ENCODE results near the gene GRXCR1.

Gene GRXCR1

DNA sequence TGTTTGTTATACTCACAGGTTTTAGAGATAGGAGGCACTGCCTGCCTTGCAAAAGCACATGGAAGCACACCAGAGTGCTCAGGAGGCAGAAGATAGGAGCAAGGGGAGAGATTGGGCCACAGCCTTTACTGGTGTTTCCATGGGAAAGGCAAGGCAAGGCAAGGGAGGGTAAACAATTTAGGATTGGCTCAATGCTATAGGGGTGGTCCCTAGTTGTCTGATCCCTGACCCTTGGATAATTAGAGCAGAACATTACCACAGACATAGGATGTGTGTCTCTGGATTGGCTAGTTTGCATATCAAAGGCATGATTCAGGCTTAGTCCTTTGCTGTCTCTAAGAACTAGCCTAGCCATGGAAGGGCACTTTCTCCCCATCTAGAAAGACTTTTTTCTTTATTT lies 36.1 kb downstream of the GRXCR1 start:
- no peak for DNase-seq

GRCh38 chr4:42942216-42942615 lies 49.7 kb downstream of the GRXCR1 start:
- no peak for DNase-seq

DNA sequence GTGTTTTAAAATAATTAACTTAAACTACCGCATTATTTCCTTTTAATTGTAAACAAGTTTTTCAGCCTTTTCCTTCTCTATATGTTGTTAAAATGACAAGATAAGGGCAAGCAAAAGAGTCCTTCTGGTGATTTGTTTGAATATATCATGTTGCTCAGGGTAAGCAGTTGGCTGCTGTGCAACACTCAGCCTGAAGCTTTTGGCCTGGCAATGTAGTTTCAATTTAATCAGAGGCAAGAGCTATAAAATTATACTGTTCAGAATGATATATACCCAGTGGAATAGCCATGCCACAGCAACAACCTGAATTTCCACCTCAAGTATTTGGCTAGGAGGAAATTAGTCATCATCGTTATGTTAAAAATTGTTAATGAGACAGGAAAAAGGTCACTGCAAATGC lies 53.4 kb downstream of the GRXCR1 start:
- DNase-seq, result no peak

- no peak for DNase-seq
Observed at GRCh38 chr4:42953321-42953720, 60.8 kb downstream of the GRXCR1 start.

DNA sequence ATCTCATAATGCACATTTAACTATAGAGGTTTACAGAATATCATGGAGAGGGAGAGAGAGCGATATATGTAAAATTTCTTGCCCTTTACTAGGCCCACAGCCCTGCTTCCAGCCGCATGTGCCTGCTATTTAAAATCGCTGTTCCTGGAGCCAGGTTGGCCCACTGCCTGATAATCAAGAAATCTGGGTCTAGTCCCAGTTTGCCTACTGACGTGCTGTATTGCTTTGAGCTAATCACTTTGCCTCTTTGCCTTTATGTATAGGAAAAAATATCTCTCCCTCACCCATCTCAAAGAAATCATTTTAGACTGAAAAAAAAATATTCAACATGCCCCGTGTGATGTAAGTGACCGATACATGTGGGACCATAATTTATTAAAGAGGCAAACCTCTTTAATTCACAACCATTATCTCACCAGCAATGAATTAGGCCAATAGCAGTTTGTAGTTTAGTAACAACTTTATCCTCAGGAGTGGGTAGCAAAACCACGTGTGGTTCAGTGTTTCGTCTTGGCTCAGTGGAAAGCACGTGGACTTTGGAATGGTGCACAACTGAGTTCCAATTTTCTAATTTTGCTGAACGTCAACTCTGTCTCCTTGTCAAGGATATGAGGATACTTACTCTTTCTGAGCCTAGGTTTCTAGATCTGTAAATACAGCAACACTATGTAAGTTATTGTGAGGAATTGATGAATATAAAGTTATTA lies 62.6 kb downstream of the GRXCR1 start:
- no peak for DNase-seq

- no peak for DNase-seq
Observed at GRCh38 chr4:42955746-42956505, 63.4 kb downstream of the GRXCR1 start.

DNA sequence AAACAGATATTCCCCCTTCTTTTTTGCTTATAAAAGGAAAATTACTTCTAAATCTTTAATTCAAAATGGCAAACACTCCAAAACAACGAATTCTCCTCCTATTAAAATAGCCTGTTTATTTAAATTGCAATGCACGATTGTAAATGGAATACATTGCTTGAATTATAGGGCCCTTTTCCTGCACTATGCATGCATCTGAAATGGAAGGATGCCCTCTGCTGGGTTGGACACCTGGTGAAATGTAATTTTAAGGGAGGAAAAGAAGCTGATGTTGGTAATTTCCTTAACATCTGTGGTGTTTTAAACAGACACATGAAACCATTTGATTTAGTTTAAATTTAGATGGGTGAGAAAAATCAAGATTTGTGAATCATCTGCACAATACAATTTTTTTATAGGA lies 72.8 kb downstream of the GRXCR1 start:
- no peak for DNase-seq

GRCh38 chr4:42985976-42986375 lies 93.5 kb downstream of the GRXCR1 start:
- DNase-seq, result no peak

DNA sequence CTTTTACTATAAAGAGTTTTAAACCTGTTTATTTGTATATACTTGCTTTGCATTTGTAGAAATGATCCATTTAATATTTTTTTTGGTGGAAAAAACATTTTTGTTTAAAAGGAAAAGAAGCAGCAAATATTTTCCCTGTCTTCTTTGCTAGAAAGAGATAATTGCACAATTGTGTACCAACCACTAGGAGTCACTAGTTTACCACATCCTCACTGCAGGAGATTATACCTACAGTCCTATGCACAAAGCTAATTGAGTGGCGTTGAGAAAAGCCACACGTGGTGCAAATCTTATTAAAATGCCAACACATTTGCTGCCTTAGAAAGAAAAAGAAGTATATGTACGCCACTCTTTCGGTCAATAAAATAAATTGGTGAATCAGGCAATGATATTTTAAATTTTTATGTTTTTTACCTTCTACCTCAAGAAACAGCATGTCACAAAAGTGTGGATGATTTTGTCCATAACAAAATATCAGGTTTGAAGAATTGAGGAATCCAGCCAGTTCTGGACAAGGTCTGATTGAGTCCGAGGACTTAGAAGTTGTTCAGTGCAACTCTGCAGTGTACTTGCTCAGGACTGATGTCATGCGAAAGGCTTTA lies 102.9 kb downstream of the GRXCR1 start:
- no peak for DNase-seq

- DNase-seq, result no peak
Observed at GRCh38 chr4:43008793-43009192, 116.3 kb downstream of the GRXCR1 start.

DNA sequence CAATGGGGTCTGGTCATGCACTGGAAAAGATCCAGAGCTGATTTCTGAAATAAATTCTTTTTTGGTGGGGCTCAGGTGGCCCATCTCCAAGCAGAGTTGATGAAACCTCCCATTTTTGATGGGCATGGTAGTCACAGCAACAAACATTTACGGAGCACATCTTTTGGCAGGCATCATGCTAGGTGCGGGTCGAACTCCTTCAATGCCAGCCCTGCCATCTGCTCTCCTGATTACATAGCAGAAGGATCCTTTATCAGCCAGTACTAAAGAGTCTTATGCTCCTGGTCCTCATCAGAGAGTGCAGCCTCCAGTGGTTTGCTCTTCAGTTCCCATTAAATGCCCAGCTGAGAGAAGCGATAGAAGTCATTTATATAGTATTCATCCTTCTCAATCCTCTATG lies 121.7 kb downstream of the GRXCR1 start:
- DNase-seq, result no peak

DNA sequence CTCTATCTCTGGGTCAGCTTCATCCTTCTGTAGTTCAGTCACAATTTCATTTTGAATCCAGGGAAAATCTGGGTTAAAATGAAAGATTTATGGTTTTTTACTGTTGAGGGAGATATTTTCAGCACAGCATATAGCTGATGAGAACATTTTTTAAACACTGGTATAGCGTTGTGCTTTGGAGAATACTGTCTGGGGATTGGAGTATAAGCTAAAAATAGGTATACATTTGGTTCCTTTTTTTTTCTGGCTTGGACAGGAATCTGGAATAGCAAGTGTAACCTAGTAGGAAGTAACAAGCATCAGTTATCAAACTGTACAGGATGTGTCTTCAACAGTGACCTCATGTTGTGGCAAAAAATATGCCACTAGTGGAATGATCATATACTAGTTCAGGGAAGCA lies 149.1 kb downstream of the GRXCR1 start:
- no peak for DNase-seq

- no peak for DNase-seq
Observed at GRCh38 chr4:43047058-43047457, 154.5 kb downstream of the GRXCR1 start.

GRCh38 chr4:43048570-43048969 lies 156.1 kb downstream of the GRXCR1 start:
- DNase-seq, result no peak

DNA sequence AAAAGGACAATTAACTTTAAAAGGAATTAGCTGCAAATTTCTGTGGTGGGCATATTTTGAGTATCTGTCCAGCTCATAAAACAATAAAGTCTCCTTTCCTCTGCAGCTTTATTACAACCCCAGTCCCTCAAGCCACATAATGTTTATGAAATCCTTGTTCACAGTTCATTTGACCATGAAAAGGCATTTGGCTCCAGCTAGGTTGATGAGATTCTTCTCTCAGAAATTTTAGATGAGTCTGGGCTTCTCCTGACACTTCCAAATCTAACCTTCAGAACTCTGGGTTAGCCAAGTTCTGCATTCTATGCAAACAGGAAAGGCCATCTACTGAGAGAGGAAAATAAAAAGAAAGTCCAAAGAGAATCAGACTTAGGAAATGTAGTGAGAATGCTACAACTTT lies 156.8 kb downstream of the GRXCR1 start:
- no peak for DNase-seq

- DNase-seq, result no peak
Observed at GRCh38 chr4:43066415-43066814, 173.9 kb downstream of the GRXCR1 start.

GRCh38 chr4:43071069-43071468 lies 178.6 kb downstream of the GRXCR1 start:
- DNase-seq, result no peak
